Omental fat pad (tissue), 4 donors: ENCODE results near the gene NAT10. TPM values are rescaled to one million over a fixed set of nuclear protein-coding genes. Genes with fewer than 3 reads are reported as not detected.
"Not testable (repeated sequence)": the region's sequence is repeated elsewhere in the genome, so short reads cannot be mapped to it uniquely, and the experiment has no call there.

Source experiments
- ATAC-seq: fragments of 150-250 bp; one replicate; pipeline ENCODE4 v1.9.1; 2016; ENCODE audit warnings: mild to moderate bottlenecking, moderate library complexity; ENCODE audit not compliant: low FRiP score
- DNase-seq: peaks from one replicate; pipeline ENCODE4 v3.0.0-alpha.2; 2019; ENCODE audit warnings: low spot score
- CTCF ChIP-seq, 3 donors: fragments of 450-650 bp; IDR thresholded peaks; one replicate each; pipeline ENCODE4 v1.5.1; 2016 to 2017; ENCODE audit warnings: antibody characterized with exemption in 3 of 3, mild to moderate bottlenecking in 3 of 3, moderate library complexity in 2 of 3
- total RNA-seq, 4 donors: library from RNA; depleted of rRNA; stranded (reverse); fragments of >200 nt; gene quantifications; one replicate each; pipeline ENCODE4 v1.1.0, GENCODE V29; 2016

The NAT10 gene
- total RNA-seq, 4 donors from 2014 or later = 26.5 to 52.7 (median 27.7) TPM

GRCh38 chr11:34174412-34175041 is 69.1 kb downstream of the NAT10 start:
- DNase-seq (peak; percentile 66), ATAC-seq (peak; percentile 95)
- peak in 1 of 3 donors; percentile 87 for TF ChIP-seq CTCF (IDR thresholded peaks at IDR 0.05)

- ATAC-seq = no peak
- DNase-seq = no peak
Measured at GRCh38 chr11:34175284-34176019, 70.0 kb downstream of the NAT10 start.

GRCh38 chr11:34176751-34177209 is 71.4 kb downstream of the NAT10 start:
- TF ChIP-seq CTCF (IDR thresholded peaks at IDR 0.05) = no peak
- no peak for ATAC-seq
- DNase-seq = no peak

More at GRCh38 chr11:34175284-34176019, 70.0 kb downstream of the NAT10 start:
- TF ChIP-seq CTCF (IDR thresholded peaks at IDR 0.05) = no peak

GRCh38 chr11:34178209-34178821 is 72.9 kb downstream of the NAT10 start:
- DNase-seq = no peak
- no peak for TF ChIP-seq CTCF (IDR thresholded peaks at IDR 0.05)
- no peak for ATAC-seq

GRCh38 chr11:34179026-34179675 is 73.7 kb downstream of the NAT10 start:
- no peak for DNase-seq
- TF ChIP-seq CTCF (IDR thresholded peaks at IDR 0.05) = no peak
- no peak for ATAC-seq

GRCh38 chr11:34180040-34180813 is 74.8 kb downstream of the NAT10 start:
- no peak for ATAC-seq
- no peak for TF ChIP-seq CTCF (IDR thresholded peaks at IDR 0.05)
- no peak for DNase-seq

GRCh38 chr11:34180814-34181165 is 75.4 kb downstream of the NAT10 start:
- not testable (repeated sequence) for DNase-seq, ATAC-seq
